Gastroesophageal sphincter (tissue), 4 donors: ENCODE data around the gene PRR14L. TPM values are rescaled to one million over a fixed set of nuclear protein-coding genes. Genes with fewer than 3 reads are reported as not detected.
"Not testable (repeated sequence)": the region's sequence is repeated elsewhere in the genome, so short reads cannot be mapped to it uniquely, and the experiment has no call there.

Experiments used
- ATAC-seq: fragments of 150-250 bp; one replicate; pipeline ENCODE4 v1.9.1; 2016; ENCODE audit warnings: mild to moderate bottlenecking, moderate library complexity
- H3K27ac ChIP-seq, 4 donors: fragments of 200-600 bp; sonication (generic) in 3 of 4; 1 replicate in 3 of 4; 2 replicates in 1 of 4; pipeline ENCODE4 v1.5.1; 2016 to 2019
- H3K27me3 ChIP-seq: fragments of 200-600 bp; sonication (generic); one replicate; pipeline ENCODE4 v1.5.1; 2019
- H3K36me3 ChIP-seq, 2 donors: fragments of 200-600 bp; sonication (generic); one replicate each; pipeline ENCODE4 v1.5.1; 2019; ENCODE audit warnings: control low read depth in 1 of 2
- H3K4me1 ChIP-seq, 3 donors: fragments of 200-600 bp; sonication (generic); 1 replicate in 2 of 3; 2 replicates in 1 of 3; pipeline ENCODE4 v1.5.1; 2016 to 2019; ENCODE audit warnings: control low read depth in 2 of 3
- H3K4me3 ChIP-seq, 2 donors: fragments of 200-600 bp; sonication (generic); one replicate each; pipeline ENCODE4 v1.5.1; 2019; ENCODE audit warnings: mild to moderate bottlenecking in 1 of 2, moderate library complexity in 1 of 2
- H3K9me3 ChIP-seq, 3 donors: fragments of 200-600 bp; sonication (generic); one replicate each; pipeline ENCODE4 v1.5.1; 2017 to 2019; ENCODE audit warnings: control low read depth in 2 of 3
- CTCF ChIP-seq, 4 experiments: fragments of 200-600 bp in 2 of 4; fragments of 450-650 bp in 2 of 4; sonication (generic) in 1 of 4; IDR thresholded peaks; one replicate each; pipeline ENCODE4 v1.5.1; 2017 to 2019; ENCODE audit warnings: antibody characterized with exemption in 4 of 4, mild to moderate bottlenecking in 2 of 4, moderate library complexity in 2 of 4
- EP300 ChIP-seq: sonication (generic); formaldehyde crosslinking; IDR thresholded peaks from one replicate; pipeline ENCODE4 v1.6.1; 2017; ENCODE audit warnings: antibody characterized with exemption, mild to moderate bottlenecking
- POLR2A ChIP-seq, 2 donors: fragments of 450-650 bp; IDR thresholded peaks; one replicate each; pipeline ENCODE4 v1.6.1; 2017; ENCODE audit warnings: antibody characterized with exemption in 2 of 2, mild to moderate bottlenecking in 2 of 2, moderate library complexity in 1 of 2
- POLR2AphosphoS5 ChIP-seq: sonication (generic); formaldehyde crosslinking; IDR thresholded peaks from one replicate; pipeline ENCODE4 v1.6.1; 2017; ENCODE audit warnings: antibody characterized with exemption
- WGBS, 2 donors: methylation state at CpG; one replicate each; pipeline ENCODE4 v1.1.5; 2018; ENCODE audit warnings: low coverage in 1 of 2; 5-methylcytosine and 5-hydroxymethylcytosine counted together
- total RNA-seq, 4 donors: library from RNA; depleted of rRNA; stranded (reverse); fragments of >200 nt; gene quantifications; one replicate each; pipeline ENCODE4 v1.1.0, GENCODE V29; 2016

Gene PRR14L
- total RNA-seq, 4 donors from 2014 or later = 16.0 to 24.5 (median 19.0) TPM

- WGBS, 2 donors = 24 to 37% methylated on average over 2 to 3 of the region's 3 CpGs
- H3K9me3 ChIP-seq = no peaks in the 10 kb centered on the region
- ATAC-seq = peak; percentile 28
- no peak for TF ChIP-seq POLR2AphosphoS5
- no peak for TF ChIP-seq POLR2A (IDR thresholded peaks at IDR 0.05)
- TF ChIP-seq EP300 = no peak
- no peak for TF ChIP-seq CTCF (IDR thresholded peaks at IDR 0.05)
- peaks cover 0 to 47% of the 10 kb centered on the region in 2 donors for H3K36me3 ChIP-seq
- no peak overlapping the region for H3K4me3 ChIP-seq
- peak overlapping the region in 1 of 4 donors; percentile 51 for H3K27ac ChIP-seq
- H3K27me3 ChIP-seq = no peaks in the 10 kb centered on the region
- peaks cover 0 to 18% (median 0%) of the 10 kb centered on the region in 3 donors for H3K4me1 ChIP-seq
Observed at GRCh38 chr22:31726692-31727091, 23.2 kb downstream of the PRR14L start.

- Histone ChIP-seq H3K4me1 (peaks cover 0 to 18% (median 0%) of the 10 kb centered on the region in 3 donors), H3K36me3 (peaks cover 0 to 76% of the 10 kb centered on the region in 2 donors), H3K27ac (no peak overlapping the region), H3K27me3 (no peaks in the 10 kb centered on the region), H3K9me3 (no peaks in the 10 kb centered on the region), H3K4me3 (no peak overlapping the region)
- no peak for ATAC-seq
- WGBS, 2 donors = 96 to 100% methylated on average over 3 to 4 of the region's 5 CpGs
- no peak for TF ChIP-seq CTCF (IDR thresholded peaks at IDR 0.05)
- TF ChIP-seq POLR2AphosphoS5 = no peak
- no peak for TF ChIP-seq POLR2A (IDR thresholded peaks at IDR 0.05)
- no peak for TF ChIP-seq EP300
Observed at GRCh38 chr22:31723723-31724122, 26.2 kb downstream of the PRR14L start.

GRCh38 chr22:31719850-31720471 is 30.0 kb downstream of the PRR14L start:
- H3K36me3 ChIP-seq = peaks cover 0 to 93% of the 10 kb centered on the region in 2 donors
- no peaks in the 10 kb centered on the region for H3K4me1 ChIP-seq
- no peaks in the 10 kb centered on the region for H3K9me3 ChIP-seq
- no peak for ATAC-seq
- TF ChIP-seq EP300 (no peak), POLR2A (IDR thresholded peaks at IDR 0.05) (no peak), CTCF (IDR thresholded peaks at IDR 0.05) (no peak), POLR2AphosphoS5 (no peak)
- 90 to 91% methylated on average over 4 to 7 of the region's 7 CpGs for WGBS, 2 donors
- H3K27ac ChIP-seq = no peak overlapping the region
- no peaks in the 10 kb centered on the region for H3K27me3 ChIP-seq
- H3K4me3 ChIP-seq = no peak overlapping the region

- WGBS, 2 donors = 18 to 52% methylated on average over 2 to 5 of the region's 5 CpGs
- H3K27ac ChIP-seq = no peak overlapping the region
- TF ChIP-seq POLR2A (IDR thresholded peaks at IDR 0.05) = no peak
- TF ChIP-seq POLR2AphosphoS5 = no peak
- no peak for TF ChIP-seq CTCF (IDR thresholded peaks at IDR 0.05)
- no peak for TF ChIP-seq EP300
- no peaks in the 10 kb centered on the region for H3K4me1 ChIP-seq
- H3K4me3 ChIP-seq = no peak overlapping the region
- ATAC-seq = no peak
- H3K36me3 ChIP-seq = peaks cover 0 to 93% of the 10 kb centered on the region in 2 donors
- H3K27me3 ChIP-seq = no peaks in the 10 kb centered on the region
- H3K9me3 ChIP-seq = no peaks in the 10 kb centered on the region
Observed at GRCh38 chr22:31715147-31715778, 34.7 kb downstream of the PRR14L start.

GRCh38 chr22:31711226-31711625 is 38.7 kb downstream of the PRR14L start:
- not testable (repeated sequence) for H3K27me3 ChIP-seq, H3K27ac ChIP-seq, ATAC-seq, H3K4me1 ChIP-seq, H3K9me3 ChIP-seq, H3K4me3 ChIP-seq
- 90 to 96% methylated on average over 7 to 8 of the region's 12 CpGs for WGBS, 2 donors
- peaks cover 0 to 92% of the 10 kb centered on the region in 2 donors for H3K36me3 ChIP-seq
